Activated CD8-positive, alpha-beta memory T cell treated with anti-CD3 and anti-CD28 coated beads for 36 hours (primary cell): ENCODE data around the gene ANKAR. TPM values are rescaled to one million over a fixed set of nuclear protein-coding genes. Genes with fewer than 3 reads are reported as not detected.
"Not testable (repeated sequence)": the region's sequence is repeated elsewhere in the genome, so short reads cannot be mapped to it uniquely, and the experiment has no call there.

Experiments
- CTCF ChIA-PET: fragments of 350-600 bp; sonication (Branson Sonifier 250); formaldehyde crosslinking; loops from one replicate; lab custom pipeline; 2021; ENCODE audit warnings: antibody characterized with exemption; lab: Charles Lee
- POLR2A ChIA-PET: fragments of 350-600 bp; sonication (Branson Sonifier 250); formaldehyde crosslinking; loops from one replicate; lab custom pipeline; 2021; ENCODE audit warnings: antibody characterized with exemption; lab: Charles Lee
- total RNA-seq, 2 experiments: library from RNA; stranded (reverse); gene quantifications; one replicate each; pipeline ENCODE4 v1.2.3, GENCODE V29; 2021

The ANKAR gene
- 1 to 10 TPM; 3.8 to 4.6 TPM for total RNA-seq

GRCh38 chr2:189674374-189675112 lies at the start of gene ANKAR:
TSS of gene ANKAR (plus strand) at chr2:189674670. CDS start at chr2:189676491, 1,821 bp downstream.
- CTCF ChIA-PET: interaction anchor here (0.8 to 2.0 kb wide), 7 partner anchors 10 to 114 kb away, joined by 3 to 18 read pairs (median 3); partner anchors contain the start of gene ASNSD1
- POLR2A ChIA-PET: interaction anchor here (0.6 to 2.1 kb wide), 2 partner anchors 13 to 107 kb away, joined by 3 to 18 read pairs; partner anchors contain the start of gene ASNSD1

- CTCF ChIA-PET: no interaction called here
- POLR2A ChIA-PET: interaction anchor here (0.7 kb wide), 1 partner anchor 310 kb away, joined by 4 read pairs; no protein-coding TSS in a partner anchor
Observed at GRCh38 chr2:189625636-189626035, 48.8 kb upstream of the ANKAR start.

GRCh38 chr2:189627789-189628188 lies 46.7 kb upstream of the ANKAR start:
- ChIA-PET POLR2A (no interaction called here), CTCF (no interaction called here)

- CTCF ChIA-PET: no interaction called here
- POLR2A ChIA-PET: no interaction called here
Observed at GRCh38 chr2:189628817-189629530, 45.5 kb upstream of the ANKAR start.

GRCh38 chr2:189629531-189630453 lies 44.7 kb upstream of the ANKAR start:
- ChIA-PET POLR2A (no interaction called here), CTCF (no interaction called here)

GRCh38 chr2:189631849-189632248 lies 42.6 kb upstream of the ANKAR start:
- ChIA-PET POLR2A (no interaction called here), CTCF (no interaction called here)

GRCh38 chr2:189633392-189633811 lies 41.1 kb upstream of the ANKAR start:
- POLR2A ChIA-PET: no interaction called here

GRCh38 chr2:189635353-189635752 lies 39.1 kb upstream of the ANKAR start:
- CTCF ChIA-PET: no interaction called here
- POLR2A ChIA-PET: no interaction called here

More at GRCh38 chr2:189633392-189633811, 41.1 kb upstream of the ANKAR start:
- CTCF ChIA-PET: no interaction called here

- POLR2A ChIA-PET: no interaction called here
- CTCF ChIA-PET: no interaction called here
Observed at GRCh38 chr2:189638301-189639006, 36.0 kb upstream of the ANKAR start.

GRCh38 chr2:189639007-189639609 lies 35.4 kb upstream of the ANKAR start:
- CTCF ChIA-PET: no interaction called here
- POLR2A ChIA-PET: no interaction called here

- ChIA-PET POLR2A (no interaction called here), CTCF (no interaction called here)
Observed at GRCh38 chr2:189641002-189641401, 33.5 kb upstream of the ANKAR start.

- CTCF ChIA-PET: no interaction called here
- POLR2A ChIA-PET: no interaction called here
Observed at GRCh38 chr2:189641590-189641989, 32.9 kb upstream of the ANKAR start.

GRCh38 chr2:189646521-189646920 lies 27.9 kb upstream of the ANKAR start:
- POLR2A ChIA-PET: no interaction called here
- CTCF ChIA-PET: no interaction called here

GRCh38 chr2:189648846-189649509 lies 25.5 kb upstream of the ANKAR start:
- POLR2A ChIA-PET: no interaction called here

GRCh38 chr2:189651284-189651683 lies 23.2 kb upstream of the ANKAR start:
- POLR2A ChIA-PET: no interaction called here
- CTCF ChIA-PET: interaction anchor here (1.6 kb wide), 1 partner anchor 8 kb away, joined by 5 read pairs; no protein-coding TSS in a partner anchor

More at GRCh38 chr2:189648846-189649509, 25.5 kb upstream of the ANKAR start:
- CTCF ChIA-PET: no interaction called here

GRCh38 chr2:189653464-189653863 lies 21.0 kb upstream of the ANKAR start:
- CTCF ChIA-PET, POLR2A ChIA-PET: not testable (repeated sequence)

GRCh38 chr2:189654641-189655040 lies 19.8 kb upstream of the ANKAR start:
- ChIA-PET CTCF (no interaction called here), POLR2A (no interaction called here)

- CTCF ChIA-PET: interaction anchor here (0.6 to 1.7 kb wide), 3 partner anchors 62 to 105 kb away, joined by 3 to 4 read pairs (median 3); partner anchors contain the start of gene OSGEPL1
- POLR2A ChIA-PET: interaction anchor here (0.6 kb wide), 2 partner anchors 124 to 1406 kb away, joined by 3 to 5 read pairs; no protein-coding TSS in a partner anchor
Observed at GRCh38 chr2:189657867-189658266, 16.6 kb upstream of the ANKAR start.
